SK-MEL-5 (cell line): ENCODE results near the gene TYRP1. TPM values are rescaled to one million over a fixed set of nuclear protein-coding genes. Genes with fewer than 3 reads are reported as not detected.
A peak's percentile ranks its signal among the peaks of the same experiment; 100 is the strongest.
"Not testable (repeated sequence)": the region's sequence is repeated elsewhere in the genome, so short reads cannot be mapped to it uniquely, and the experiment has no call there.

ENCODE experiments used
- DNase-seq: peaks from one replicate; pipeline ENCODE4 v3.0.0-alpha.2; 2016; ENCODE audit warnings: low read depth, low spot score
- in situ Hi-C: cut with HindIII; loops from 2 replicates; pipeline ENCODE4 v1.10.0; 2016; ENCODE audit warnings: low sequenced_read_pairs, high pct_unique_total_duplicates, low pct_unique_long_range_greater_than_20kb
- polyA plus RNA-seq, 2 experiments: library from polyadenylated mRNA; depleted of rRNA; stranded (reverse); fragments of >200 nt; gene quantifications; 2 replicates each; pipeline ENCODE4 v1.2.3, GENCODE V29; 2015
- total RNA-seq: library from RNA; depleted of rRNA; stranded (reverse); fragments of >200 nt; shearing (Covaris generic); gene quantifications from 2 replicates; pipeline ENCODE4 v1.2.3, GENCODE V29; 2014; rRNA removed

TYRP1 gene
- total RNA-seq = 1,105 and 1,258 TPM in 2 replicates
- polyA plus RNA-seq (2015; cell fraction: cytosol; rRNA removed) = 457 and 517 TPM in 2 replicates
- polyA plus RNA-seq (2015; cell fraction: nucleus; rRNA removed) = 286 and 313 TPM in 2 replicates

- in situ Hi-C loops = no loop called here
- peak; percentile 70 for DNase-seq
These were observed at the start of gene TYRP1 for GRCh38 chr9:12693141-12693540. Gene TYRP1 (plus strand): TSS chr9:12693385. CDS start chr9:12693997, 612 bp downstream.

DNA sequence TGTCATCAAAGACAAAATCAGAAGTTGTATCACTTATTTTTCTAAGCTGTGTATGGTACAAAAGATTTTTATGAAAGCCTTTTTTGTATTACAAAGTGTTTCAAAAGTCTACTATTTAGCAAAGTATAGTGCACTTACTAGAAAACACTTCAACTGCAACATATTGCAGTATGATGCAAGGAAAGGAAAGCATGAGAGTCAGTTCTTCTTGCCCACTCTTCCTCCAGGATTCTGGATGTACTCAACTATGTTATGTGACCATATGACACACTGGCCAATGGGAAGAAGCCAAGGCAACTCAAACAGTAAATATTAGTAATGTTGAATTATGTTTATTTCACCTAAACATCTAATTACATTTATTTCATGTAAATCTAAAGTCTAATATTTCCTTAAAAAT is 49.5 kb upstream of the TYRP1 start:
- in situ Hi-C loops = no loop called here
- DNase-seq = peak; percentile 4

GRCh38 chr9:12648925-12649324 is 44.3 kb upstream of the TYRP1 start:
- no peak for DNase-seq
- in situ Hi-C loops = no loop called here

- no peak for DNase-seq
- in situ Hi-C loops = no loop called here
These were observed 42.1 kb upstream of the TYRP1 start for GRCh38 chr9:12651125-12651524.

GRCh38 chr9:12652973-12653372 is 40.2 kb upstream of the TYRP1 start:
- in situ Hi-C loops = no loop called here
- DNase-seq = no peak

GRCh38 chr9:12656803-12657202 is 36.4 kb upstream of the TYRP1 start:
- in situ Hi-C loops = no loop called here
- DNase-seq = no peak

DNA sequence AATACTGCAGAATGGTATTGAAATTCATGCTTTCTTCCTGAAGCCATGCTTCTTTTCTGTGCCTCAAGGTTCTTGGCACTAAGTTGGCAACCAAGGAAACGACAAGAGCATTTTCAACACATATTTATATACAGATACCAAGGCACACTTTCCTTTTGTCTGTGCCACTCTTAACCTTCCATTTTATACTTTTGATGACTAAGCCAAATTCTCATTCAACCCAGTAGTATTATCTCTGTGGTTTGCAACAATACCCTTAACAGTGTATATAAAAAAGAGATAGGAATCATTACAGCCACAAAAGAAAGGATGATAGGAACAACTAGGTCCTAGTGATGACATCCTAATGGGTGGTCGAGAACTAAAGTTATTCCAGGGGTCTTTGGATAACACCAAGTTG is 36.0 kb upstream of the TYRP1 start:
- in situ Hi-C loops = no loop called here
- DNase-seq = no peak

- DNase-seq = no peak
- in situ Hi-C loops = no loop called here
These were observed 35.2 kb upstream of the TYRP1 start for GRCh38 chr9:12657998-12658397.

DNA sequence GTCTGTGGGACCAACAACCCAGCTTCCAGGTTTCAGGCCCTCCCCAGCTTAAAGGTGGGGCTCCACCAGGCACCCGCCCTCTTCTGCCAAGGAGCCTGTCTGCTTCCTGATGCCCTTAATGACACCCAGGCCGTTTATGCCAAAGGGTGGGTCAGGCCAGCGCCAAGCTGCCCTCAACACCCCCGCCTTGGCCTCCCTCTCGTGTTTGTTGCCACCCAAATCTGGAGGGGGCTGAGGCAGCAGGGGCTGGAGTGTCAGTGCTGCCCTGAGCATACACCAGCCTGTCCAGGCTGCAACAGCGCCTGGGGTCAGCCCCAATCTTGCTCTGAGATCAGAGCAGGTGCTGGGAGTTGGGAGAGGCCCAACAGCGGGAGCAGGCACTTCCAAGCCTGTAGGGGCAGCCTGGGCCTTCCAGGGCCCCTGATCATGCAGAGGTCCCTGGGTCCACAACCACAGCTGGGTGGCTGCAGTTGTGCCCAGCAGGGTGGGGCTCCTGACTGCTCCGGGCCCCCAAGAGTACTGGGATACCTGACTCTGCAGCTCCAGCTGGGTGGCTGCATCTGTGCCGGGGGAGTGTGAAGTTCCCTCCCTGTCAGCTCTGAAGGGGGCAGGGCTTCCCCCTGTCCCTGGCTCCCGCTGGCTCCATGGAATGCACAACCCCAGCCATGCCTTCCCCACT is 34.5 kb upstream of the TYRP1 start:
- DNase-seq = no peak
- in situ Hi-C loops = no loop called here

GRCh38 chr9:12659220-12659619 is 34.0 kb upstream of the TYRP1 start:
- no peak for DNase-seq
- in situ Hi-C loops = no loop called here

- in situ Hi-C loops = no loop called here
- peak; percentile 90 for DNase-seq
These were observed 26.4 kb upstream of the TYRP1 start for GRCh38 chr9:12666813-12667212.

DNA sequence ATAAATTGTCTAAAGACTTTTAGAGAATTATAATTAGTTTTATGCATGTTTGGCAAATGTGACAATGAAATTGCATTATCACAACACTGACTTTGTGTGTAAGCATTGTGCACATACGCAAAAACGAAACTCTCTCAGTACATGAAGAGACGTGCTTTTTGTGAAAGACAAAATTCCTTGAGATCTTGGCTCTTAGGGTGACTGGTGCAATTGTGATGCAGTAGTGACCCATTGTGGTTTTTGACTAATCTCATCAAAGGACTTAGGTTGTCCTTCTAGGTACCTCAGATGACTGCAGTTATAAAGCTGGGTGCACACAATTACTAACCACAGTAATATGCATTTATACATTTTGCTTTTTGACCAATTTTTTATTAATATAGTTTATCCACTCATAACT is 25.3 kb upstream of the TYRP1 start:
- in situ Hi-C loops = no loop called here
- DNase-seq = peak; percentile 79

DNA sequence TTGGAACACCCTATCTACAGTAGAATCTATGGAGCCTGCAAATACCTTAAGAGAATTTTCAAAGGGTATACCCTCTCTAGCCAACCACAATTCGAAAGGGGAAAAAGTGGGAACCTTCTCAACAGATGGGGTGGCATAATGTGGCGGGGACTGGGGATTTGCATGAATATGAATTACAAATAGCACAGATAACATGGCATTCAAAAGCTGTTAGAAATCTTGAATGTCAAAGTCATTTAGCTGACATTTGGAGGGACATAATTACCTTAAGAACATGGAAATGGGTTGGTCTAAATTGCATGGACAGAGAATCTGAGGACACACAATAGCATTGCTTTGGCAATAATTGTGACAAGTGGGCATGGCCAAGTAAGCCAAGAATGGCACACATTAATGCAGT is 23.2 kb upstream of the TYRP1 start:
- no peak for DNase-seq

GRCh38 chr9:12674961-12675360 is 18.2 kb upstream of the TYRP1 start:
- peak; percentile 98 for DNase-seq
- in situ Hi-C loops = no loop called here

More for the DNA sequence above, 23.2 kb upstream of the TYRP1 start:
- in situ Hi-C loops = no loop called here

GRCh38 chr9:12677462-12678126 is 15.6 kb upstream of the TYRP1 start:
- in situ Hi-C loops, DNase-seq: not testable (repeated sequence)

- in situ Hi-C loops = no loop called here
- DNase-seq = peak; percentile 94
These were observed 12.8 kb upstream of the TYRP1 start for GRCh38 chr9:12680341-12680740.

DNA sequence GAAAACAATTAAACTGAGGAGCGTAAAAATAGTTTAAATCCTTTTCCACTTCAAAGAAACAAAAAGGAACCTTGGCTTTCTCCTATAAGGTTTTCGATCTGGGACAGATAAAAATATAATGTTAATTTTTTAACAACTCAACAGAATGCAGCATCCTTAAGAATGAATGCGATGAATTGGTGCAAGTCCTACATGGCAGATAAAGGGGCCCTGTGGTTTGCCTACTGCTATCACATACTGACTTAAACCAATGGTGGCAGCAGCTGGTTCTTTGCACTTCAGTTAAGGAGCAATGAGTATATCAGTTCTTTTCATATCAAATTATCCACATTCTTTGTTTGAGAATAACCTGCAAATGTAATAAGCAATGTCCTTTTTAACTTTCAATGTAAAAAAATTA is 12.4 kb upstream of the TYRP1 start:
- DNase-seq = peak; percentile 49
- in situ Hi-C loops = no loop called here

DNA sequence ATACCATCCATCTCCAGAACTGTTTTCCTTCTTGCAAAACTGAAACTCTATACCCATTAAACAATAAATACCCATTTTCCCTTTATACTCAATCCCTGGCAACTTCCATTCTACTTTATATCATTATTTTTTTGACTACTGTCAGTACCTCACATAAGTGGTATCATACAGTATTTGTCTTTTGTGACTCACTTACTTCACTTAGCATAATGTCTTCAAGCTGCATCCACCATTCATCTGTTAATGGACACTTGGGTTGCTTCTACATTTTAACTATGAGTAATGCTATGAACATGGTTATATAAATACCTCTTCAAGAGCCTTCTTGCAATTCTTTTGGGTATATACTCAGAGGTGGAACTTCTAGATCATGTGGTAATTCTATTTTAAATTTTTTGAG is 11.6 kb upstream of the TYRP1 start:
- no peak for DNase-seq
- in situ Hi-C loops = no loop called here

- in situ Hi-C loops = no loop called here
- DNase-seq = no peak
These were observed 8.2 kb upstream of the TYRP1 start for GRCh38 chr9:12684974-12685373.
